HepG2 (cell line): Measurements from ENCODE around the gene SNX13.

Experiments
- ELF1 ChIP-seq: sonication (generic); formaldehyde crosslinking; IDR thresholded peaks from 2 replicates; pipeline ENCODE4 v1.4.0; 2020; ENCODE audit warnings: missing genetic modification reagents
- EP300 ChIP-seq, 3 experiments: sonication (generic) in 1 of 3; formaldehyde crosslinking in 1 of 3; IDR thresholded peaks; 2 replicates each; pipeline versions ENCODE4 v1.5.1 to v1.6.1; 2011 to 2020; ENCODE audit warnings: low read depth in 2 of 3, low read length in 2 of 3, borderline replicate concordance in 1 of 3, improper control_type of control experiment in 1 of 3, mild to moderate bottlenecking in 1 of 3, missing genetic modification reagents in 1 of 3, moderate library complexity in 1 of 3
- HDAC2 ChIP-seq: sonication (generic); formaldehyde crosslinking; IDR thresholded peaks from 2 replicates; pipeline ENCODE4 v1.4.0; 2020; ENCODE audit warnings: missing genetic modification reagents
- HOXA7 ChIP-seq: sonication (generic); formaldehyde crosslinking; IDR thresholded peaks from 2 replicates; pipeline ENCODE4 v1.8.1; 2022; ENCODE audit warnings: mild to moderate bottlenecking, missing genetic modification reagents, moderate library complexity
- TAF1 ChIP-seq: sonication (generic); formaldehyde crosslinking; IDR thresholded peaks from 2 replicates; pipeline ENCODE4 v1.4.0; 2020; ENCODE audit warnings: missing genetic modification reagents
- ZFP41 ChIP-seq: sonication (generic); formaldehyde crosslinking; IDR thresholded peaks from 2 replicates; pipeline ENCODE4 v1.4.0; 2020; ENCODE audit warnings: mild to moderate bottlenecking, missing genetic modification reagents, borderline replicate concordance
- ZNF124 ChIP-seq: sonication (generic); formaldehyde crosslinking; IDR thresholded peaks from 2 replicates; pipeline ENCODE4 v1.4.0; 2020; ENCODE audit warnings: missing genetic modification reagents
- ZNF749 ChIP-seq: sonication (generic); formaldehyde crosslinking; IDR thresholded peaks from 2 replicates; pipeline ENCODE4 v1.8.0; 2022; ENCODE audit warnings: mild to moderate bottlenecking, missing genetic modification reagents, moderate library complexity, borderline replicate concordance
- TF ChIP-seq, protein P1 (sequence below): sonication (generic); IDR thresholded peaks from 2 replicates; pipeline ENCODE4 v1.6.1; 2016; ENCODE audit warnings: low read depth, borderline replicate concordance
- TF ChIP-seq, protein P2 (sequence below): sonication (generic); formaldehyde crosslinking; IDR thresholded peaks from 2 replicates; pipeline ENCODE4 v1.5.0; 2020; ENCODE audit warnings: mild to moderate bottlenecking, missing genetic modification reagents, moderate library complexity
- TF ChIP-seq, protein P3 (sequence below): IDR thresholded peaks from 2 replicates; pipeline ENCODE4 v1.6.1; 2012; ENCODE audit warnings: inconsistent platforms
- TF ChIP-seq, protein P4 (sequence below): sonication (generic); formaldehyde crosslinking; IDR thresholded peaks from 2 replicates; pipeline ENCODE4 v1.5.1; 2020; ENCODE audit warnings: mild to moderate bottlenecking, moderate library complexity, missing genetic modification reagents
- TF ChIP-seq, protein P5 (sequence below): IDR thresholded peaks from 2 replicates; pipeline ENCODE4 v1.6.1; 2016; ENCODE audit warnings: mild to moderate bottlenecking, missing biosample characterization, missing genetic modification reagents
- TF ChIP-seq, protein P6 (sequence below): sonication (generic); formaldehyde crosslinking; IDR thresholded peaks from 2 replicates; pipeline ENCODE4 v1.4.0; 2020; ENCODE audit warnings: missing genetic modification reagents

DNA sequence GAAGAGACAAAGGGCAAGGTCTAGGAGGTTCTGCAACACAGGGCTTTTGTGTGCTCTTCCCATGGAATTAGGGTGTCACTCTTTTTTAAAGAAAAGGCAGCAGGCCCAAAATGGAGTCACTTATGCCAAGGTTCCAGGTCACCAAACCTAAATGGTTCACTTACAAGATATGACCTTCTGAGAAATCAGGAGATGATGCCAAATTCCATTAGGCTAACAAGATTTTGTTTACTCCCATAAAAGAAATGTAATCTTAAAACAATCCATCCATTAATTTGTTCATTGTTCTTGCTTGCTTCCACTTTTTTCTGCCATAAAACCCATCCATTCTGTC lies 158.1 kb downstream of the SNX13 start:
- TF ChIP-seq, protein P1, sequence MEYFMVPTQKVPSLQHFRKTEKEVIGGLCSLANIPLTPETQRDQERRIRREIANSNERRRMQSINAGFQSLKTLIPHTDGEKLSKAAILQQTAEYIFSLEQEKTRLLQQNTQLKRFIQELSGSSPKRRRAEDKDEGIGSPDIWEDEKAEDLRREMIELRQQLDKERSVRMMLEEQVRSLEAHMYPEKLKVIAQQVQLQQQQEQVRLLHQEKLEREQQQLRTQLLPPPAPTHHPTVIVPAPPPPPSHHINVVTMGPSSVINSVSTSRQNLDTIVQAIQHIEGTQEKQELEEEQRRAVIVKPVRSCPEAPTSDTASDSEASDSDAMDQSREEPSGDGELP: no peak
- TF ChIP-seq ZNF749 (no peak), TAF1 (CRISPR knock-in tag) (no peak), ELF1 (no peak), ZFP41 (CRISPR knock-in tag) (no peak), HDAC2 (no peak), EP300 (IDR thresholded peaks at IDR 0.05; ENCODE audit: low read depth in 2 of 2, low read length in 2 of 2) (no peak), EP300 (CRISPR knock-in tag; IDR thresholded peaks at IDR 0.05; ENCODE audit: borderline replicate concordance) (no peak), ZNF124 (no peak), HOXA7 (CRISPR knock-in tag) (no peak)
- TF ChIP-seq, protein P2, sequence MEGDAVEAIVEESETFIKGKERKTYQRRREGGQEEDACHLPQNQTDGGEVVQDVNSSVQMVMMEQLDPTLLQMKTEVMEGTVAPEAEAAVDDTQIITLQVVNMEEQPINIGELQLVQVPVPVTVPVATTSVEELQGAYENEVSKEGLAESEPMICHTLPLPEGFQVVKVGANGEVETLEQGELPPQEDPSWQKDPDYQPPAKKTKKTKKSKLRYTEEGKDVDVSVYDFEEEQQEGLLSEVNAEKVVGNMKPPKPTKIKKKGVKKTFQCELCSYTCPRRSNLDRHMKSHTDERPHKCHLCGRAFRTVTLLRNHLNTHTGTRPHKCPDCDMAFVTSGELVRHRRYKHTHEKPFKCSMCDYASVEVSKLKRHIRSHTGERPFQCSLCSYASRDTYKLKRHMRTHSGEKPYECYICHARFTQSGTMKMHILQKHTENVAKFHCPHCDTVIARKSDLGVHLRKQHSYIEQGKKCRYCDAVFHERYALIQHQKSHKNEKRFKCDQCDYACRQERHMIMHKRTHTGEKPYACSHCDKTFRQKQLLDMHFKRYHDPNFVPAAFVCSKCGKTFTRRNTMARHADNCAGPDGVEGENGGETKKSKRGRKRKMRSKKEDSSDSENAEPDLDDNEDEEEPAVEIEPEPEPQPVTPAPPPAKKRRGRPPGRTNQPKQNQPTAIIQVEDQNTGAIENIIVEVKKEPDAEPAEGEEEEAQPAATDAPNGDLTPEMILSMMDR (CRISPR knock-in tag): no peak
- TF ChIP-seq, protein P3, sequence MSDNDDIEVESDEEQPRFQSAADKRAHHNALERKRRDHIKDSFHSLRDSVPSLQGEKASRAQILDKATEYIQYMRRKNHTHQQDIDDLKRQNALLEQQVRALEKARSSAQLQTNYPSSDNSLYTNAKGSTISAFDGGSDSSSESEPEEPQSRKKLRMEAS: no peak
- TF ChIP-seq, protein P4, sequence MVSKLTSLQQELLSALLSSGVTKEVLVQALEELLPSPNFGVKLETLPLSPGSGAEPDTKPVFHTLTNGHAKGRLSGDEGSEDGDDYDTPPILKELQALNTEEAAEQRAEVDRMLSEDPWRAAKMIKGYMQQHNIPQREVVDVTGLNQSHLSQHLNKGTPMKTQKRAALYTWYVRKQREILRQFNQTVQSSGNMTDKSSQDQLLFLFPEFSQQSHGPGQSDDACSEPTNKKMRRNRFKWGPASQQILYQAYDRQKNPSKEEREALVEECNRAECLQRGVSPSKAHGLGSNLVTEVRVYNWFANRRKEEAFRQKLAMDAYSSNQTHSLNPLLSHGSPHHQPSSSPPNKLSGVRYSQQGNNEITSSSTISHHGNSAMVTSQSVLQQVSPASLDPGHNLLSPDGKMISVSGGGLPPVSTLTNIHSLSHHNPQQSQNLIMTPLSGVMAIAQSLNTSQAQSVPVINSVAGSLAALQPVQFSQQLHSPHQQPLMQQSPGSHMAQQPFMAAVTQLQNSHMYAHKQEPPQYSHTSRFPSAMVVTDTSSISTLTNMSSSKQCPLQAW (CRISPR knock-in tag): no peak
- TF ChIP-seq, protein P5, sequence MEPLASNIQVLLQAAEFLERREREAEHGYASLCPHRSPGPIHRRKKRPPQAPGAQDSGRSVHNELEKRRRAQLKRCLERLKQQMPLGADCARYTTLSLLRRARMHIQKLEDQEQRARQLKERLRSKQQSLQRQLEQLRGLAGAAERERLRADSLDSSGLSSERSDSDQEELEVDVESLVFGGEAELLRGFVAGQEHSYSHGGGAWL (CRISPR knock-in tag): no peak
- TF ChIP-seq, protein P6, sequence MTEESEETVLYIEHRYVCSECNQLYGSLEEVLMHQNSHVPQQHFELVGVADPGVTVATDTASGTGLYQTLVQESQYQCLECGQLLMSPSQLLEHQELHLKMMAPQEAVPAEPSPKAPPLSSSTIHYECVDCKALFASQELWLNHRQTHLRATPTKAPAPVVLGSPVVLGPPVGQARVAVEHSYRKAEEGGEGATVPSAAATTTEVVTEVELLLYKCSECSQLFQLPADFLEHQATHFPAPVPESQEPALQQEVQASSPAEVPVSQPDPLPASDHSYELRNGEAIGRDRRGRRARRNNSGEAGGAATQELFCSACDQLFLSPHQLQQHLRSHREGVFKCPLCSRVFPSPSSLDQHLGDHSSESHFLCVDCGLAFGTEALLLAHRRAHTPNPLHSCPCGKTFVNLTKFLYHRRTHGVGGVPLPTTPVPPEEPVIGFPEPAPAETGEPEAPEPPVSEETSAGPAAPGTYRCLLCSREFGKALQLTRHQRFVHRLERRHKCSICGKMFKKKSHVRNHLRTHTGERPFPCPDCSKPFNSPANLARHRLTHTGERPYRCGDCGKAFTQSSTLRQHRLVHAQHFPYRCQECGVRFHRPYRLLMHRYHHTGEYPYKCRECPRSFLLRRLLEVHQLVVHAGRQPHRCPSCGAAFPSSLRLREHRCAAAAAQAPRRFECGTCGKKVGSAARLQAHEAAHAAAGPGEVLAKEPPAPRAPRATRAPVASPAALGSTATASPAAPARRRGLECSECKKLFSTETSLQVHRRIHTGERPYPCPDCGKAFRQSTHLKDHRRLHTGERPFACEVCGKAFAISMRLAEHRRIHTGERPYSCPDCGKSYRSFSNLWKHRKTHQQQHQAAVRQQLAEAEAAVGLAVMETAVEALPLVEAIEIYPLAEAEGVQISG: no peak
